ENCODE data around the gene DNM3. TPM values are rescaled to one million over a fixed set of nuclear protein-coding genes. Genes with fewer than 3 reads are reported as not detected.
A peak's percentile ranks its signal among the peaks of the same experiment; 100 is the strongest.

The DNM3 gene
- total RNA-seq, 1 donor from 2014 or later = 3.4 TPM

- no peak for DNase-seq (ENCODE audit: extremely low read depth, low read depth, low spot score)
These were observed 369.9 kb downstream of the DNM3 start for GRCh38 chr1:172211221-172211620.

- DNase-seq (ENCODE audit: extremely low read depth, low read depth, low spot score) = no peak
These were observed 370.8 kb downstream of the DNM3 start for GRCh38 chr1:172212124-172212523.

- no peak for DNase-seq (ENCODE audit: extremely low read depth, low read depth, low spot score)
These were observed 373.7 kb downstream of the DNM3 start for GRCh38 chr1:172215006-172215405.

GRCh38 chr1:172219966-172220365 is 378.7 kb downstream of the DNM3 start:
- no peak for DNase-seq (ENCODE audit: extremely low read depth, low read depth, low spot score)

- DNase-seq (ENCODE audit: extremely low read depth, low read depth, low spot score) = no peak
These were observed 379.1 kb downstream of the DNM3 start for GRCh38 chr1:172220376-172220775.

- no peak for DNase-seq (ENCODE audit: extremely low read depth, low read depth, low spot score)
These were observed 380.1 kb downstream of the DNM3 start for GRCh38 chr1:172221436-172221835.

DNA sequence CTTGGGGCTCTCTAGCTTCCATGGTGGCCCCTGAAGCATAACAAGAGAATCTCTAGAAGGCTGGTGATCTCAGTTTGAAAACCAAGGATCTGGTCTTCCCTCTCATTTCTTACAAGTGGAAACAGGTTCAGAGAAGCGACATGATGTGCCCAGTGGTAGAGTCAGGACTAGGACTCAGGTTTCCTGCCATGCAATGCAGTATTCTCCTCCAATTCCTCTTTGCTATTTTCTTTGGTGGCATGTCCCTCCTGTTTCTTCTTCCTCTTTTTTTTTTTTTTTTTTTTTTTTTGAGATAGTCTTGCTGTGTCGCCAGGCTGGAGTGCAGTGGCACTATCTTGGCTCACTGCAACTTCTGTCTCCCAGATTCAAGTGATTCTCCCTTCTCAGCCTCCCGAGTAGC is 383.6 kb downstream of the DNM3 start:
- DNase-seq (ENCODE audit: extremely low read depth, low read depth, low spot score) = no peak

DNA sequence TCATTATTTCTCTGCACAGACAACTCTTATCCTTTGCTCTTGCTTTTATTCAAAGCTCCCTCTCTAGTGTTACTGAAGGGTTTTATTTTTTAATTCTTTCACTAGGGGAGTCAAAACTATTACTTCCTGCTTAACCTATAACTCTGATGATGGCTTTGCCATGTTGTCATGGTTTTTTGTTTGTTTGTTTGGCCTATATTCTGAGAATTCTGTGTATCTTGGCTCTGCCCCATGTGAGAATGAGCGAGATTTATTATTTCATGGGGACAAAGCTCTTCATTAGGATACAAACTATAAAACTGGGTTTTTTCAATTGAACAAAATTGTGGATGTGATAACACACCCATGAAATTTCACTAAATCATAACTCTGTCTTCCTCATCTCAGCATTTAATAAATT is 388.6 kb downstream of the DNM3 start:
- DNase-seq (ENCODE audit: extremely low read depth, low read depth, low spot score) = no peak

GRCh38 chr1:172230526-172230925 is 389.2 kb downstream of the DNM3 start:
- DNase-seq (ENCODE audit: extremely low read depth, low read depth, low spot score) = no peak

DNA sequence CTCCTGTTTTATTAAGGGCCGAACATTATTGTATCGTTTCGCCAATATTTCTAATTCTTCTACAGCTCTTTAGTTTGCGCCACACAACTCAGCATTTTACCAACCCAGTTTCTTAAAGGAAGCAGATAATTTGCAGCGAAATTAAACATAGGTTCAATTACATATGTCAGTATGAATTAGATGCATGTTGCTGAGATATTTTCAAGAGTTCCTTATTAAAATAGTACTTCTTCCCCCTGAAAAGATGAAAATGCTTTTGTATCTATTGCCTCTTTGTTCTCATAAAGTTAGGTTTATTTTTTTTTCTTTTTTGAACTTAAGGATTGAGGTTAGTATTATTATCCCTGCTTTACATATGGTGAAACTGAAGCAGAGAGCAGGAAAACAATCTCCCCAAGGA is 395.7 kb downstream of the DNM3 start:
- DNase-seq (ENCODE audit: extremely low read depth, low read depth, low spot score) = no peak

GRCh38 chr1:172238158-172238557 is 396.9 kb downstream of the DNM3 start:
- DNase-seq (ENCODE audit: extremely low read depth, low read depth, low spot score) = no peak

DNA sequence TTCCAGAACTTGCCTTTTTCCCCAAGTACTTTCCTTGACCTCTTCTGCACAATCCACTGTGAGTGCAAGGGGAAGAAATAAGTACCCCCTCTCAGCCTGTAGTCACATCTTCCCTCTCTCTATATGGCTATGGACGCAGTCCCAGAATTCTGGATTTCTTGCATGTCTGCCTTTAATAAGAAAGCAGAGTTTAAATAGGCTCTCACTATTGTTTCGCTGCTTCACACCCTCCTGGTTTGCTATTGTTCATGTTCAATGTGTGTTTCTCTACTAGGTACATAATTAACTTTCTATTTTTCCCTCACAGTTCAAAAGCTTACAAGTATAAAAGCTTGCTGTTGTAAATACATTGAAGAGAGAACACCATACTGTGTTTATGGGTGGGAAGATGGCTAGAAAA is 397.7 kb downstream of the DNM3 start:
- DNase-seq (ENCODE audit: extremely low read depth, low read depth, low spot score) = no peak

DNA sequence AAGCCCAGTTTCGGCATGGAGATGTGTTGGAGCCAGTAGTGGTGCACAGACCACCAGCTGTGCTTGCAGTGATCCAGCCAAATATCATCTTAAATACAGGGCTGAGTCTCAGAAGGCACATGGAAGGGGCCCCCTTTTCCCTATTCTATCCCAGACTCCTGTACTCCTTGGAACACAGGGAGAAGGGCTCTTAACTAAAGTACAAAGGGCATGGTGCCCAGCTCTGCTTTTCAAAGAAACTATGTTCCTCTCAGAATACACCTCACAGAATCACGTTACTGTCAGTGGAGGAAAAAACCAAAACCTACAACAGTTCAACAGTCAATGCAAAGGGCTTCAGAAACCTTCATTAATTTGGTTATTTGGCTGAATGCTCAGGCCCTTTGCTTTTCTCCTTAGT is 398.6 kb downstream of the DNM3 start:
- DNase-seq (ENCODE audit: extremely low read depth, low read depth, low spot score) = no peak

GRCh38 chr1:172241540-172241939 is 400.2 kb downstream of the DNM3 start:
- DNase-seq (ENCODE audit: extremely low read depth, low read depth, low spot score) = no peak

- no peak for DNase-seq (ENCODE audit: extremely low read depth, low read depth, low spot score)
These were observed 403.6 kb downstream of the DNM3 start for GRCh38 chr1:172244865-172245264.

GRCh38 chr1:172245788-172246187 is 404.5 kb downstream of the DNM3 start:
- DNase-seq (ENCODE audit: extremely low read depth, low read depth, low spot score) = no peak

GRCh38 chr1:172246521-172247390 is 405.5 kb downstream of the DNM3 start:
- no peak for DNase-seq (ENCODE audit: extremely low read depth, low read depth, low spot score)

GRCh38 chr1:172251486-172251885 is 410.2 kb downstream of the DNM3 start:
- no peak for DNase-seq (ENCODE audit: extremely low read depth, low read depth, low spot score)

DNA sequence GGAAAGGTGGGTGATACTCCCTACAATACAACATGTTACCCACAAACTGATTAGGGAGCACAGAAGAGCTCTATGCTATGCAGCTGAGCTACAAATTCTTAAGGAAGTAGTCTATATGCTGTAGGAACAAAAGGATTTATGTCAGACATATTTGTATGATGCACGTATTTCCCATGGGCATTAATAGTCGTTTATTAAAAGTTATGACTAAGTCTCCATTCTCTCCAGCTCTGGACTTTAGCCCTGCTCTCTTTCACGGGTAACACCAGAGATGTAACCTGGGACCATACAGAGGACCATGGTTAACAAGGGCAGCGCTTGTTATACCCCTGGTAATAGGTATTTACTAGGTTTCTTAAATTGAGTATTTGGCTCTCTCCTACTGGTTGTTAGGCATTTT is 411.0 kb downstream of the DNM3 start:
- DNase-seq (ENCODE audit: extremely low read depth, low read depth, low spot score) = no peak

DNA sequence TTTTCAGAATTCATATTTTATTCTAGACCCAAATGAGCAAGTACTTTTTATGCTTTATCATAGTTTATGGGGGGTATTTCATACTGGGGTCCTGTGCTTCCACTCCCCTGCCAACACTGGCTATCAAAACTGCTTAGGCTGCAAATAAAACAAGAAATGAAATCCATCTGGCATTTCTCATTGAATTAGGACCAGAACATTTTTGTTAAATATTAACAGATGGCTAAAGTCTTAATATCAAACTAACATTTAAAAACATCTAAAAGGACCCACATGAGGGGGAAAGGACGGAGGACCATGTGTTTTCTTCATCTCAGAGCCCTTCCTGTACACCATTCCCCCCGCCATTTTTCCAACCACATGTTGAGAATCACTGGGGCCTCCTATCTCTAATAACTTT is 411.7 kb downstream of the DNM3 start:
- DNase-seq (ENCODE audit: extremely low read depth, low read depth, low spot score) = no peak

GRCh38 chr1:172254521-172255222 is 413.4 kb downstream of the DNM3 start:
- peak; percentile 37 for DNase-seq (ENCODE audit: extremely low read depth, low read depth, low spot score)

DNA sequence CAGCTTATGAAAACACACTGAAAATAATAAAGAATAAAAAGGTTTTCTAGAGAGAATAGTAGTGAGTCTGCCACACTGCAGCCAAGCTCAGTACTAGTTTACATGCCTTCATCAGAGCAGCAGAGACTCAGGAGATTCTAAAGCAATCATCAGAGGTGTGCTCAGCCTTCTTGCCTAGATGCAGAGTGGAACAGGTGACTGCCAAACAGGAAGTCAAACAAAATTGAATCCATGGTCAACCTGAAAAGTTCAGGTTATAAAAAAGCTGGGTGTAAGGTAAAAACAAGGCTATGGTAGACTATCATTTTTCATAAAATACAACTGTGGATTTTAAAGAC is 413.9 kb downstream of the DNM3 start:
- no peak for DNase-seq (ENCODE audit: extremely low read depth, low read depth, low spot score)

Data from glomerular endothelial cell (primary cell).